SU-DHL-6 (cell line): Measurements from ENCODE around the gene CDK18.

Source experiments
- EZH2phosphoT487 ChIP-seq: fragments of 200-600 bp; sonication (generic), shearing (Covaris generic); conservative IDR thresholded peaks from 2 replicates; pipeline ENCODE4 v1.6.1; 2018; ENCODE audit warnings: mild to moderate bottlenecking, antibody characterized with exemption, low read length, moderate library complexity, mixed read lengths
- TF ChIP-seq, protein P1 (sequence below): fragments of 200-600 bp; sonication (generic); IDR thresholded peaks from one replicate; pipeline ENCODE4 v1.5.1; 2017; ENCODE audit warnings: antibody characterized with exemption, mild to moderate bottlenecking, low read length, moderate library complexity; ENCODE audit not compliant: insufficient read depth, poor library complexity, severe bottlenecking

GRCh38 chr1:205545001-205545919 lies 40.8 kb downstream of the CDK18 start:
- TF ChIP-seq, protein P1, sequence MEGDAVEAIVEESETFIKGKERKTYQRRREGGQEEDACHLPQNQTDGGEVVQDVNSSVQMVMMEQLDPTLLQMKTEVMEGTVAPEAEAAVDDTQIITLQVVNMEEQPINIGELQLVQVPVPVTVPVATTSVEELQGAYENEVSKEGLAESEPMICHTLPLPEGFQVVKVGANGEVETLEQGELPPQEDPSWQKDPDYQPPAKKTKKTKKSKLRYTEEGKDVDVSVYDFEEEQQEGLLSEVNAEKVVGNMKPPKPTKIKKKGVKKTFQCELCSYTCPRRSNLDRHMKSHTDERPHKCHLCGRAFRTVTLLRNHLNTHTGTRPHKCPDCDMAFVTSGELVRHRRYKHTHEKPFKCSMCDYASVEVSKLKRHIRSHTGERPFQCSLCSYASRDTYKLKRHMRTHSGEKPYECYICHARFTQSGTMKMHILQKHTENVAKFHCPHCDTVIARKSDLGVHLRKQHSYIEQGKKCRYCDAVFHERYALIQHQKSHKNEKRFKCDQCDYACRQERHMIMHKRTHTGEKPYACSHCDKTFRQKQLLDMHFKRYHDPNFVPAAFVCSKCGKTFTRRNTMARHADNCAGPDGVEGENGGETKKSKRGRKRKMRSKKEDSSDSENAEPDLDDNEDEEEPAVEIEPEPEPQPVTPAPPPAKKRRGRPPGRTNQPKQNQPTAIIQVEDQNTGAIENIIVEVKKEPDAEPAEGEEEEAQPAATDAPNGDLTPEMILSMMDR, result no peak
- TF ChIP-seq EZH2phosphoT487, result no peak
